ENCODE measurements around the gene UBE2E1. TPM values are rescaled to one million over a fixed set of nuclear protein-coding genes. Genes with fewer than 3 reads are reported as not detected.

UBE2E1 gene
- total and polyA plus RNA-seq, 2 of the 4 experiments (the other 2 are of a cell fraction), result 54.1 to 91.6 TPM

DNA sequence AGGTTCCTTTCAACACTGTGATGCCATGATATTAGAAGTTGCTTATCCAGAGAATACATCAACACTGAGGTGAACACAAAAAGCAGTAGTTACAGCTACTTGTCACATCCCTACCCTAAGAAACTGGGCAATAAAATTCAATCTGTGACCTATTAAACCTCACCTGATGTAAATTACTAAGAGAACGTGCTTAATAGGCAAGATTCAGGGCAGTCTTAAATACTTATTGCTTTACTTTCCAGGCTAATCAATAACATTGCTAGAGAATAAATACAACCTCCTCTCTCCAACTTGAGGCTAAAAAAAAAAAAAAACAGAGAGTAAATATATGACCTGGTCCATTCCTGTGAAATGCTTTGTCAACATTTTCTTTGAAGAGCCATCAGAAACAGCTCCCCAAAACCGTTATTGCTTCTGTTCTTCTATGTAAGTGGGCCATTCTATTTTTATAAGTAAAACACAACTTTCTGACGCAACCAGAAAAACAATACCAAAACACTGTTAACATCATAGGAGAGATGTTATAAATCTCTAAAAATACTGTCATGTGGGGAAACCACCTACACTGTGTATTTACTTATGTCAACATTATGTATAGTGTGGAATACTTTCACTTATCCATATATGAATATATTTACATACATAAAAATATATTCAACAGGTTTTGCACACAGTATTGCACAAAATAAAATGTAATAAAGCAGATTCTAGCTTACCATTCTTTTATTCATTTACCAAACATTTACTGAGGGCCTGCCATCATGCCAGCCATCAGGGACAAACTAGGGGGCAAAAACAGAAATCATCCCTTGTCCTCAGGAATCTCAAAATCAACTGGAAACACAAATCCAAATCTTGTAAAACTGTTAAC is 108.4 kb downstream of the UBE2E1 start:
- Histone ChIP-seq H3K4ac (ENCODE audit: low read depth, low read length) (no peak overlapping the region), H4K5ac (ENCODE audit: low read depth, low read length) (no peak overlapping the region), H2BK20ac (ENCODE audit: low read depth, low read length) (no peak overlapping the region), H3K56ac (ENCODE audit: extremely low read depth, insufficient read depth, low read length) (no peak overlapping the region), H3K23ac (ENCODE audit: low read depth, low read length) (no peak overlapping the region), H2AFZ (replicated peaks; ENCODE audit: low read length, poor library complexity) (no peak overlapping the region), H3K9me1 (ENCODE audit: insufficient read depth, low read length) (no peaks in the 10 kb centered on the region), H3K4me1 (ENCODE audit: control insufficient read depth, insufficient read depth, low read length) (no peaks in the 10 kb centered on the region), H3K18ac (ENCODE audit: low read depth, low read length) (no peak overlapping the region), H2BK5ac (ENCODE audit: low read depth, low read length, poor library complexity, severe bottlenecking) (no peak overlapping the region), H3K9ac (ENCODE audit: low read depth, low read length) (no peak overlapping the region), H3K9me3 (ENCODE audit: control insufficient read depth, insufficient read depth, low read length) (no peaks in the 10 kb centered on the region), H4K8ac (ENCODE audit: low read depth in 2 of 2, low read length in 2 of 2) (no peak overlapping the region), H3K4me2 (ENCODE audit: low read depth, low read length) (no peak overlapping the region), H3K4me3 (ENCODE audit: insufficient read depth, low read depth, low read length) (no peak overlapping the region), H3K36me3 (ENCODE audit: control insufficient read depth, insufficient read depth, low read length) (peaks cover 9% of the 10 kb centered on the region), H2BK120ac (ENCODE audit: low read depth, low read length) (no peak overlapping the region), H4K20me1 (ENCODE audit: insufficient read depth, low read length) (peaks cover 21% of the 10 kb centered on the region), H4K91ac (ENCODE audit: insufficient read depth, low read depth, low read length) (no peak overlapping the region), H2AK9ac (replicated peaks; ENCODE audit: low read depth, low read length, poor library complexity) (no peak overlapping the region), H3K27ac (ENCODE audit: insufficient read depth, low read length) (no peak overlapping the region), H3K14ac (replicated peaks; ENCODE audit: low read depth, low read length) (no peak overlapping the region), H2AK5ac (ENCODE audit: low read depth, low read length) (no peak overlapping the region), H2BK15ac (ENCODE audit: low read depth, low read length) (no peak overlapping the region), H3K79me1 (ENCODE audit: low read depth in 1 of 2, low read length in 2 of 2) (peaks cover 19 to 39% of the 10 kb centered on the region in 2 experiments), H3K27me3 (ENCODE audit: control insufficient read depth, insufficient read depth, low read length) (no peaks in the 10 kb centered on the region)
- DNase-seq (no peak), ATAC-seq (ENCODE audit: low read depth) (no peak)
- CTCF ChIA-PET, result no interaction called here
- no CpG with 5 or more reads among the region's 3 CpGs for WGBS, 2 experiments (ENCODE audit: extremely low coverage in 2 of 2, insufficient read length in 1 of 2)
- TF ChIP-seq FOS (IDR thresholded peaks at IDR 0.05; ENCODE audit: low read depth, low read length) (no peak), CHD1 (IDR thresholded peaks at IDR 0.05; ENCODE audit: low read depth, low read length) (no peak), MXI1 (IDR thresholded peaks at IDR 0.05; ENCODE audit: borderline replicate concordance, low read depth, low read length) (no peak), BHLHE40 (IDR thresholded peaks at IDR 0.05; ENCODE audit: low read depth, low read length) (no peak), POLR2A (IDR thresholded peaks at IDR 0.05; ENCODE audit: low read depth, low read length) (no peak), CEBPB (IDR thresholded peaks at IDR 0.05; ENCODE audit: low read depth, low read length) (no peak)
- dilution Hi-C loops (cut with HindIII; ENCODE audit: low sequenced_read_pairs, unreplicated experiment), result no loop called here
- intact Hi-C loops (cut with micrococcal nuclease), result loop anchor here (10.0 kb wide), 1 partner anchor 771 kb away; no protein-coding TSS in a partner anchor
- in situ Hi-C loops (cut with MboI; ENCODE audit: low sequenced_read_pairs), result no loop called here
- POLR2A ChIA-PET (ENCODE audit: unreplicated experiment), result no interaction called here
- no TSS peak for BruUV-seq (replicated peaks)
